Activated CD4-positive, CD25-positive, alpha-beta regulatory T cell (primary cell): ENCODE results near the gene ANKRD37.
A peak's percentile ranks its signal among the peaks of the same experiment; 100 is the strongest.

Experiments used
- DNase-seq, 4 experiments: peaks; one replicate each; lab custom pipeline; 2025; lab: John Stamatoyannopoulos, UW

Gene ANKRD37

GRCh38 chr4:185380320-185380719 is 16.3 kb upstream of the ANKRD37 start:
- DNase-seq: no peak

- no peak for DNase-seq
Observed at GRCh38 chr4:185381288-185382196, 15.1 kb upstream of the ANKRD37 start.

- no peak for DNase-seq
Observed at GRCh38 chr4:185382754-185383153, 13.9 kb upstream of the ANKRD37 start.

- DNase-seq: no peak
Observed at GRCh38 chr4:185383451-185383850, 13.2 kb upstream of the ANKRD37 start.

- no peak for DNase-seq
Observed at GRCh38 chr4:185384061-185384460, 12.6 kb upstream of the ANKRD37 start.

- DNase-seq: no peak
Observed at GRCh38 chr4:185384930-185385331, 11.7 kb upstream of the ANKRD37 start.

- no peak for DNase-seq
Observed at GRCh38 chr4:185387957-185388356, 8.7 kb upstream of the ANKRD37 start.

GRCh38 chr4:185390941-185391340 is 5.7 kb upstream of the ANKRD37 start:
- no peak for DNase-seq

GRCh38 chr4:185392156-185392555 is 4.5 kb upstream of the ANKRD37 start:
- DNase-seq: no peak

GRCh38 chr4:185394568-185395237 is 1.9 kb upstream of the ANKRD37 start:
- DNase-seq: no peak

- no peak for DNase-seq
Observed at GRCh38 chr4:185395238-185395955, 1.2 kb upstream of the ANKRD37 start, which contains the start of gene LRP2BP. LRP2BP (minus strand) TSS chr4:185395924; CDS start chr4:185378186, 17,738 bp downstream.

GRCh38 chr4:185395956-185396723 is 501 bp upstream of the ANKRD37 start:
- DNase-seq: peak; percentile 90 to 93 (median 92)

GRCh38 chr4:185398618-185399017 is 2.0 kb downstream of the ANKRD37 start:
- no peak for DNase-seq

- DNase-seq: no peak
Observed at GRCh38 chr4:185399466-185399865, 2.8 kb downstream of the ANKRD37 start.

- no peak for DNase-seq
Observed at GRCh38 chr4:185404031-185404430, 7.4 kb downstream of the ANKRD37 start.

GRCh38 chr4:185405296-185405999 is 8.8 kb downstream of the ANKRD37 start:
- no peak for DNase-seq

GRCh38 chr4:185408432-185408831 is 11.8 kb downstream of the ANKRD37 start:
- no peak for DNase-seq

GRCh38 chr4:185411849-185412248 is 15.2 kb downstream of the ANKRD37 start:
- no peak for DNase-seq

GRCh38 chr4:185412412-185412811 is 15.8 kb downstream of the ANKRD37 start:
- DNase-seq: no peak

GRCh38 chr4:185416955-185417354 is 20.3 kb downstream of the ANKRD37 start:
- no peak for DNase-seq
